ENCODE results near the gene ATXN1.

GRCh38 chr6:16787128-16787682 lies 25.9 kb upstream of the ATXN1 start:
- TF ChIP-seq CTCF (IDR thresholded peaks at IDR 0.05) (no peak), POLR2AphosphoS5 (IDR thresholded peaks at IDR 0.05; ENCODE audit: low read depth, low read length) (no peak), GABPA (IDR thresholded peaks at IDR 0.05; ENCODE audit: low read depth) (no peak), EZH2phosphoT487 (IDR thresholded peaks at IDR 0.05; ENCODE audit: borderline replicate concordance, low read depth) (no peak)

Measured in SK-N-SH (cell line).